Femur (tissue), 1 donor: ENCODE measurements around the gene LRRC71.

Experiments
- DNase-seq: peaks from one replicate; pipeline ENCODE4 v3.0.0-alpha.2; 2017

Gene LRRC71

DNA sequence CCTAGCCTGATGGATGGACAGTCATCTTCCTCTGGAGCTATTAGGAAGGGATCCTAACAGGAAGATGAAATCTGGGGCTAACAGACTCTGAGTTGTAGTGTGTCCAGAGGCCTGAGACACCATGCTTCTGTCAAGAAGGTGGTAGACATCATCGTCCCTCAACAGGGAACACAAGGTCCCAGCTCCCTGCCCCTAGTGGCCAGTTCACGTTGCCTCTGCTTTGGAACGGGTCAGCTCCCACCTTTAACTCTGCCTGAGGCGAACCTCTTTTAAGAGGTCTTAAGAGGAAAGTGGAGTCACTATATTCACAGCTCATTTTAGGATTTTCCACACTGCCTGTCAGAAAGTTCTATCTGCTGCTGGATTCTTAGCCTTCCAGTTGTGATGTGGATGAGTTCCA, 28.3 kb downstream of the LRRC71 start:
- DNase-seq = no peak

DNA sequence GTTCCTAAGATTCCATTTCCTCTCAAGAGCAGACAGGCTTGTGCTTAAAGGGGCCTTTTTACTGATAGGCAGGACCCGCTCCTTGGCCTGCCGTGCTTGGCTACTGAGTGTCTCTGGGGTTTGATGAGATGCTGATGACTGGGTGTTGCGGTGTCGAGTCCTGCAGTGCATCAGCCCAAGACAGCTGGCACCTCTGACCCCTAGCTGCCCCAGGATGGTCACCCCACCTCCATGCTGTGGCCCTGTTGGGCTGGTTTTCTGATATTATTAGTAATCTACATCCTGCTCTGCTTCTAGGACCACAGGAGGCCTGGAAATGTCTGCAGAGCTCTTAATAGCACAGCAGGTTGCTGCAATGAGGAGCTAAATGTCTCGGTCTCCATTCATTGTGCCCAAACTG, 28.7 kb downstream of the LRRC71 start:
- no peak for DNase-seq

DNA sequence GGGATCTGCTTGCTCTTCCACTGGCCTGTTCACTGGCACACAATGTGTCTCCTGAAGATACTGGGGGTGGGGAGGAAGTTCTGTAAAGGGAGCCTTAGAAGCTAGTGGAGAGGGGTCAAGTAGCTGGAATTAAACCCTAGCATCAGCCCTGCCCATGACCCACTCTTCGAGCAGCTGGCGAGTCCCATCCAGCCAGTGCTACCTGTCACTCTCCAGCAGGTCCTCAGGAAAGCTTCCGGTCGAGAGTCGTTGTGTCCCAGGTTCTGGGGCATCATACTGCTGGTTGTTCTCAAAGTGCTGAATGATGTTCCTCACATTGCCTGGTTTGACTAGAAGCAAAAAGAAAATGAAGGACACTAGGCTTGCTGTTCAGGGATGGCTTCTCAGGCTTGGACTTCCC, 30.9 kb downstream of the LRRC71 start:
- no peak for DNase-seq

DNA sequence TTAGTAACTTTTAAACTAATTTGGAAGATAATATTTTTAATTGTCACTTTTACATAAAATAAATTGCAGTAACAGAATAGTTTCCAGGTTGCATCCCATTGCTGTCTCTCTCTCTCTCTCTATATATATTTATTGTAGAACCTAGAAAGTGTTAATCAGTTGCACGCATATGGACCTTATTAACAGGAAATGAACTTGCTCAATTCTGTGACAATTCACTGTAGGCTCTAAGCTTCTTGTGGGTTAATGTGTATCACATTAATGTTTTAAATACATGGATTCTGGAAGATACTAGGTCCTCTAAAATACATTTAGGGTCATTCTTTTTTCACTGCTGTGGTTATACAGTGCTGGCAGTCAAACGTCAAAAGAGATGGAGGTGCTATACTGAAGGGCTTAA, 33.1 kb downstream of the LRRC71 start:
- no peak for DNase-seq

DNA sequence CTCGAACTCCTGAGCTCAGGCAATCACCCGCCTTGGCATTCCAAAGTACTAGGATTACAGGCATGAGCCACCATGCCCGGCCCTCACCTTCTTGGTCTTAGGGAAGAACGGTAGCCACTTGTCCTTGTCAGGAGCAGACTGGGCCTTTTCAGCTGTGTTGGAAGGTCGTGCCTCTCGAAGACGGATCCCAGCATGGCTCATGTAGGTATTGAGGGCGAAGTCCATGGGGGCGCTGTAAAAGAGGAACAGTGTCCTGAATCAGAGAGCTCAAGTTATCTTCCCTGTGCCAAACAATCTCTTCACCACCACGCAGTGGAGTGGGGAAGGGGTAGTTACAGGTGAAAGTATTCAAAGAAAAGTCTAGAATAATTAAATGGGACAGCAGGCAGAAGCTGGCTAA, 35.9 kb downstream of the LRRC71 start:
- DNase-seq = no peak

DNA sequence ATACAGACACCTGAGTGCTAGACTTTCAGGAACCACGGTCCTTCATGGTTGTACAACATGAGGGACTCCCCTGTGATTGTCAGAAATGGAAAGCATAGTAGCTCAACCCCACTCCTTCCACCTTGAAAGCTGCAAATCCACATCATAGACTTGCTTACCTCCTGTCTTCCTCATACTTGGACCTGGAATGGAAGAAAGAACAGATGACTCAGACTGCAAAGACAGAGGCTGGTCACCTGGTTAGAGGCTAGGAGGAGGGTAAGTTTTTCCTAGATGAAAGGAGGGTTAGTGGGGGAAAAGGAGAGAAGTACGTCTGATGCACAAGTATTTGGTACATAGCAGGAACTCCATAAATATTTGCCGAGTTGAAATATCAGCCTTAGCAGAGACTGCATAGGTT, 37.2 kb downstream of the LRRC71 start:
- DNase-seq = no peak

DNA sequence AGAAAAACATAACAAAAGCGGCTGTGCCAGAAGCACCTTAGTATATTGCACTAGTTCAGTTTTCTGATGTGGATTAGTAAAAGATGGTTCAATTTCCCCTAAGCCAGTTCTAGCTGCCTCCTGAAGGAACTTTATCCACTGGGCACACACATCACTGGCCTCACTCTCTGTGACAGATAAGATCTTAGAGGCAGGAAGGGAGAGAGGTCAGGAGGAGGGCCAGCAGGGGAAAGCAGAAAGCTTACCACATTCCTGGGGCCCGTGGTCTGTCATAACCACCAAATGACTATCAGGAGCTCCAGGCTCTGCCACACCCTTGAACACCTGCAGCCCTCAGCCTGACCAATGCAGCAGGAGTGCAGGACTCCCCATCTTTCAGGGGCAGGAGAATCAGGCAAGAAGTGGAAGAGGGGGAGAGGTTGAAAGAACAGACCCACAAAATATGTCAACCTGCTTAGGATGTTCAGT, 37.8 kb downstream of the LRRC71 start:
- DNase-seq = no peak

DNA sequence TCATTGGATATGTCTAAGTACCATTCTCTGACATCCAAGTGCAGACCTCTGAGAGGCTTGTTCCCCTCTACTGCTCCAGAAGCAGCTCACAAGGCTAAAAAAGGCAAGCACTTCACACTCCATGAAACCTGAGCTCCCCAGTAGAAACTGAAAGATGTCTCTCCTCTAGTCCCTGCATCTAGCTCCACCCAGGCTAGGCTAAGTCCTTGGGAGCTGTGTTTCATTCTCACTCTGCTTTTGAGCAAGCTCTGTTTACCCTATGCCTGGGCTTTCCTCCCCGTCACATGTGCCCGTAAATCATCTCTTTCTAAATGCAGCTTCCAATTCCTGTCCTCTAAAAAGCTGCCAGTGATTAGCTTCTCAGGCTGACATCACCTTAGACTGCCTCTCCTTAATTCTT, 39.0 kb downstream of the LRRC71 start:
- DNase-seq = no peak

DNA sequence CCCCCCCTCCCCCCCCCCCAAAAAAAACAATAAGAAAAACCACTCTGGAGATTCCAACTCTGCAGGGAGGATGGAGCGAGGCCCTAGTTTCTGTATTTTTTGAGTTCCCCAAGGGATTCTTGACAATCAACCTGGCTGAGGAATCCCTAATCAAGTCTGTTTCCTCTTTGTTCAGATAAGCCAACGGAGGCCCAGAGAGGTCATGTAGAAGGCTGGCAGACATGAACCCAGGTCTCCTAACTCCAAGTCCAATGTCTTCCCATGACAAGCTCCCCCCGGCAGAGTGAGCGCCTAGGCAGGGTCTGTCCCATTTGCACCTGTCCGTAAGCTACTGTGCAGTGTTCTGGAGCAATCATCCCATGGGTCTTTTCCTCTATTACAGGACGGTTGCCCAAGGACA, 39.5 kb downstream of the LRRC71 start:
- no peak for DNase-seq

DNA sequence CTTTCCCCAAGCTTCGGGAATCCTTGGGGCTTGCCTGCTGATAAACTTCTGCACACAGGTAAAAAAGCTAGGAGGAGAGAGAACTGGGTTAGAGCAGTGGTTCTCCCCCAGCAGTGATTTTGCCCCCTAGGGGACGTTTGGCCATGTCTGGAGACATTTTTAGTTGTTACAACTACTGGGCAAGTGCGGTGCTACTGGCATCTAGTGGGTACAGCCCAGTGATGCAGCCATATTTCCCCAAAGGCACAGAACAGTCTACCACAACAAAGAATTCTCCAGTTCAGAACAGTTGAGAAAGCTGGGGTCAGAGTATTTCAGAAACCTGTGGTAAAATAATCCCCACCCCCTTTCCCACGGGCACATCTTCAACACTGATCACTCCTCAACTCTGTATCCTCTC, 41.3 kb downstream of the LRRC71 start:
- DNase-seq = no peak

DNA sequence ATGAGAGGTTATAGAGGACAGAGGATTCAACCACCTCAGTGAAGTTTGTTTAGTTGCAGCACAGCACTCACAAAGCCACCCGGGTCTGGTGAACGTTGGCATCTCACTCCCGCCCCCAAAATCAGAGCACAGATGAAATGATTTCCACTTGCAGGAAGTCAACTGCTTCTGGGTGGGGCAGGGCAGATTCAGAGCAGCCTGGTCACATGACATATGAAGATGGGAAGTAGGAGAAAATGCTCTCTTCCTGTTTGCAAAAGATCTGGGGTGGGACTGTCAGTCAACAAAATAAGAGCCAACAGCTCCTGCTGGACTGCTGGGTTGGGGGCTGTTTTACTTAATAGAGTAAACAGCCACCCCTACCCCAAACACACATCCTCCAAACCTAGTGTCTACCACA, 43.2 kb downstream of the LRRC71 start:
- no peak for DNase-seq

DNA sequence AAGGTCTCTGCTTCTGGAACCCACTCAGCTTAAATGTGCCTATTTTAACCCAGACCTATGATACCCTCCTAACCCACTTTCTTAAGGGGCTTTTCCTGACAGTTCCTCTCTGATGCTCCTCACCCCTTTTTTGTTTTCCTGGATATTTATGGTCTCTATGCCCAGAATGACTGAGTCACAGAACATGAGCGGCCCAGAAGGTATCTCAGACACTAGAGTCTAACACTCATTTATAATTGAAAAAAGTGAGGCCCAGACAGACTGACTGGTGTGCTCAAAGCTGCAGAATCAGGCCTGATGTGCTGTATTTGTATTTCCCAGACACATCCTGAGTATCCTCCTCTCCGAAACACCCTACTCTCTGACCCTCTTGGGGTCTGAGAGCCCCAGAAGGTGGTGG, 44.0 kb downstream of the LRRC71 start:
- no peak for DNase-seq

DNA sequence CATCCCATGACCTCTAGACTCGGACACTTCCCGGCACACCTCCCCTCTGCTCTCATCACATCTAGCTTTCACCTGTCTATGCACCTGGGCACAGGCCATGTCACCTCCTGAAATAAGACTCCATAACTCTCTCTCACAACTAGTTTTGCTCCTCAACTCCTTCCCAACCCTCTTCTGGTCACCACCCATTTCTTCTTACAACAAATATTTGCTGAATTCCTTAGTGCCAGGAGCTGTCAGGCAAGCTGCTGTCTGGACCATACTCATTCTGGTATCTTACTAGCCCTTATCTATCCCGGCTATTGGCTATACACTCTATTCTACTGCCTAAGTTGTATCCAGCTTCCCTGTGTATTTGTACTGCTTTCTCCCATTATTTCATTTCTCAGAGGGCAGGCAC, 49.1 kb downstream of the LRRC71 start:
- no peak for DNase-seq

DNA sequence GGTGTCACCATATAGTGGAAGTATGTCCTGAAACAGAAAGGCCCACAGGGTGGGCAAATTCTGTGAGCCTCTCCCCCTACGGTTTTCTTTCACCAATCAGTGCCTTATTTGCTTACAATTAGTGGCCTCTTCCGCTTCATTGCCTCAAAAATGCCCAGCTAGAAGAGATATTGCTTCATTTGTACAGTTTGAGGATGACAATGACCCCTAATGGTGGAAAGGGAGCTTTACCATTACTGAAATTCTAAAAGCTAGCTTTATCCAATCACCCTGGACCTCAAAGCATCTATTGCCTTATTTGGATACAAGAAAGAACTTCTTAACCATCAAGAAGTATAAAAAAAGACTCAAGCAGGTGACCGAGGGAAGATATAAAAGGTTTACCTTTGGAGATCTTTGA, 49.6 kb downstream of the LRRC71 start:
- DNase-seq = no peak

DNA sequence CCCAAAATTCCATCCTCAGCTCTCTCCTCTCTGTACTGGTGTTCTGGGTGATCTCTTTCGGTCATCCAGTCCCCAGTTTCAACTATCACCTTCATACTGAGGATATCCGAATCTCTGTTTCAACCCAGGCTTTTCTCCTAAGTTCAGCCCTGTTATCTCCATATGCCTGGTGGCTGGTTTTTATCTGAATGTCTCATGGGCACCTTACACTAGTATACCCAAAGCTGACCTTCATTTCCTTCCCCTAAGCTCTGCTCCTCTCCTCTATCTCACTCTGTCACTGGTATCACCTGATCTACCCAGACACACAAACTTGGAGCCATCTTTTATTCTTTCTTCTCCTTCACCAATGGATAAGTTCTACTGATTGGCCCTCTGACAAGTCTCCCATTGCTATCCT, 53.0 kb downstream of the LRRC71 start:
- DNase-seq = no peak

DNA sequence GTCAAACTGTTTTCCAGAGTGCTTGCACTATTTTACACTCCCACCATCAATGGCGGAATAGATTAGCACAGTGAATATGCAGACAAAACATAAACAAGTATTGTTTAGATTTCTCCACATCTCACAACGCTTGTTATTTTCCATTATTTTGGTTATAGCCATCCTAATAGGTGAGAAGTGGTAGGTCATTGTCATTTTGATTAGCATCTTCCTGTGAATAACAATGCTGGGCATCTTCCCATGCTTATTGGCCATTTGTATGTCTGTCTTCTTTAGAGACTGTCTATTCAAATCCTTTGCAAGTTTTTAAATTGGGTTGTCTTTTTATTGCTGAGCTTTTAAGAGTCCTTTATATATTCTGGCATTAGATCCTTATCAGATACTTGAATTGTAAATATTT, 54.7 kb downstream of the LRRC71 start:
- DNase-seq = no peak

DNA sequence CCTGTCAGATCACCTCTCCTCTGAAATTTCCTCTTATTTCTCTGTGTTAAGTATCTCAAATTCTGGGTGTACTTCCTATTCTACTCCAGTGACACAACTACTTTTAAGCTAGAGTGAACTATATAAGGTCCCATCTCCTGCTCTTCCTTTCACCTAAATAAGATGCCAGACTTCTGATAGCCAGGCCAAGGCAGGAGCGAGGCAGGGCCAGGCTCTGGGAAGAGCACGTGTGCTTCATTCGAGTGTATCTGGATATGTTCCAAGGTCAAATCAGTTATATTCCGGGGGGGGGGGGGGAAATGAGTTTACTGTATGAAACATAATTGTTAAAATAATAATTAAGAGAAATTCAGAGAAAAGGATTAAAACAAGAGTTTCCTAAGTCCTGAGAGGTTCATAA, 60.1 kb downstream of the LRRC71 start:
- DNase-seq = no peak
